WTC11 (cell line): ENCODE results near the gene WDR47. TPM values are rescaled to one million over a fixed set of nuclear protein-coding genes. Genes with fewer than 3 reads are reported as not detected.

Experiments used
- CREM ChIP-seq: sonication (generic); formaldehyde crosslinking; IDR thresholded peaks from 2 replicates; pipeline ENCODE4 v1.8.1; 2022; ENCODE audit warnings: mild to moderate bottlenecking, missing genetic modification reagents, moderate library complexity
- FOXP1 ChIP-seq: sonication (generic); formaldehyde crosslinking; IDR thresholded peaks from 2 replicates; pipeline ENCODE4 v1.8.0; 2022; ENCODE audit warnings: missing genetic modification reagents, mild to moderate bottlenecking, moderate library complexity, borderline replicate concordance
- GRHL2 ChIP-seq: fragments of 250-450 bp; sonication (Bioruptor Pico); IDR thresholded peaks from 2 replicates; pipeline ENCODE4 v1.8.0; 2022; ENCODE audit warnings: mild to moderate bottlenecking, moderate library complexity; ENCODE audit not compliant: insufficient replicate concordance, severe bottlenecking
- NFATC4 ChIP-seq: fragments of 250-450 bp; sonication (Bioruptor Pico); IDR thresholded peaks from 2 replicates; pipeline ENCODE4 v1.9.0; 2021; ENCODE audit warnings: mild to moderate bottlenecking
- NFE2L1 ChIP-seq: sonication (generic); formaldehyde crosslinking; IDR thresholded peaks from 2 replicates; pipeline ENCODE4 v1.8.1; 2023; ENCODE audit warnings: missing genetic modification reagents
- USF1 ChIP-seq: sonication (generic); formaldehyde crosslinking; IDR thresholded peaks from 2 replicates; pipeline ENCODE4 v1.8.0; 2022; ENCODE audit warnings: mild to moderate bottlenecking, missing genetic modification reagents
- total RNA-seq: library from RNA; stranded (reverse); gene quantifications from 3 replicates; pipeline ENCODE4 v1.2.3, GENCODE V29; 2021

Gene WDR47
- total RNA-seq, 1 experiment from 2014 or later: 7.0 TPM

GRCh38 chr1:108925920-108926319 lies 116.0 kb downstream of the WDR47 start (continued):
- TF ChIP-seq USF1 (no peak), NFE2L1 (CRISPR knock-in tag) (no peak), NFATC4 (CRISPR knock-in tag) (no peak), FOXP1 (CRISPR knock-in tag) (no peak), CREM (CRISPR knock-in tag) (no peak), GRHL2 (CRISPR knock-in tag) (no peak)

Other genes with a start within 250 kb of the WDR47 start
- not detected in 3 replicates for gene AKNAD1, start 185.0 kb downstream of the WDR47 start, total RNA-seq
- 18.4 to 23.7 TPM (median 22.6 TPM) in 3 replicates for gene GPSM2, start 165.1 kb downstream of the WDR47 start, total RNA-seq
- gene CLCC1, start 78.6 kb downstream of the WDR47 start, total RNA-seq: 25.1 to 27.4 TPM (median 25.7 TPM) in 3 replicates
- gene TAF13, start 33.9 kb upstream of the WDR47 start, total RNA-seq: 35.2 to 43.0 TPM (median 37.3 TPM) in 3 replicates
- gene TMEM167B, start 48.7 kb upstream of the WDR47 start, total RNA-seq: 15.6 to 18.7 TPM (median 16.0 TPM) in 3 replicates
- gene ELAPOR1, start 72.0 kb upstream of the WDR47 start, total RNA-seq: 1.1 to 1.5 TPM (median 1.3 TPM) in 3 replicates
- gene SARS1, start 171.8 kb upstream of the WDR47 start, total RNA-seq: 126 to 149 TPM (median 129 TPM) in 3 replicates
- 26.8 to 31.3 TPM (median 28.2 TPM) in 3 replicates for gene CELSR2, start 207.4 kb upstream of the WDR47 start, total RNA-seq
- 56.9 to 68.4 TPM (median 64.1 TPM) in 3 replicates for gene PSRC1, start 241.0 kb upstream of the WDR47 start, total RNA-seq